Thyroid gland (tissue), 4 donors: ENCODE results near the gene SLC4A1AP. TPM values are rescaled to one million over a fixed set of nuclear protein-coding genes. Genes with fewer than 3 reads are reported as not detected.

Experiments
- DNase-seq, 2 donors: peaks; one replicate each; pipeline ENCODE4 v3.0.0-alpha.2; 2019
- H3K27ac ChIP-seq, 3 donors: fragments of 200-600 bp; sonication (generic); 1 replicate in 2 of 3; 2 replicates in 1 of 3; pipeline ENCODE4 v1.5.1; 2016 to 2019; ENCODE audit warnings: mild to moderate bottlenecking in 1 of 3, moderate library complexity in 1 of 3
- H3K27me3 ChIP-seq: fragments of 200-600 bp; sonication (generic); one replicate; pipeline ENCODE4 v1.5.1; 2019
- H3K36me3 ChIP-seq, 2 donors: fragments of 200-600 bp; sonication (generic); one replicate each; pipeline ENCODE4 v1.5.1; 2016 to 2019
- H3K4me1 ChIP-seq, 2 donors: fragments of 200-600 bp; sonication (generic); one replicate each; pipeline ENCODE4 v1.5.1; 2017 to 2019
- H3K4me3 ChIP-seq, 3 donors: fragments of 200-600 bp; sonication (generic); replicated peaks in 1 of 3; 1 replicate in 2 of 3; 2 replicates in 1 of 3; pipeline ENCODE4 v1.5.1; 2016; ENCODE audit warnings: mild to moderate bottlenecking in 1 of 3
- H3K9me3 ChIP-seq: fragments of 200-600 bp; sonication (generic); one replicate; pipeline ENCODE4 v1.5.1; 2017
- CTCF ChIP-seq, 6 experiments: fragments of 200-600 bp in 3 of 6; fragments of 450-650 bp in 3 of 6; sonication (generic) in 3 of 6; IDR thresholded peaks; one replicate each; pipeline ENCODE4 v1.5.1; 2016 to 2019; ENCODE audit warnings: antibody characterized with exemption in 6 of 6, mild to moderate bottlenecking in 2 of 6, inconsistent platforms in 1 of 6, moderate library complexity in 1 of 6
- POLR2A ChIP-seq, 2 donors: fragments of 450-650 bp; IDR thresholded peaks; one replicate each; pipeline ENCODE4 v1.6.1; 2017; ENCODE audit warnings: antibody characterized with exemption in 2 of 2, mild to moderate bottlenecking in 2 of 2, moderate library complexity in 1 of 2
- WGBS, 2 donors: methylation state at CpG; one replicate each; pipeline ENCODE4 v1.1.5; 2017; 5-methylcytosine and 5-hydroxymethylcytosine counted together
- intact Hi-C: fragments of 100-400 bp; cut with DNase I; formaldehyde crosslinking; loops from one replicate; pipeline ENCODE4 v1.15.1; 2023
- total RNA-seq, 4 donors: library from RNA; depleted of rRNA; stranded (reverse); fragments of >200 nt; gene quantifications; one replicate each; pipeline ENCODE4 v1.2.3, GENCODE V29; 2016

SLC4A1AP gene
- total RNA-seq, 4 donors from 2014 or later, result 16.5 to 26.6 (median 23.4) TPM

- no peaks in the 10 kb centered on the region for H3K36me3 ChIP-seq
- intact Hi-C loops, result no loop called here
- no peaks in the 10 kb centered on the region for H3K27me3 ChIP-seq
- TF ChIP-seq CTCF (IDR thresholded peaks at IDR 0.05) (no peak), POLR2A (IDR thresholded peaks at IDR 0.05) (no peak)
- H3K4me1 ChIP-seq, result no peaks in the 10 kb centered on the region
- H3K9me3 ChIP-seq, result no peaks in the 10 kb centered on the region
- no peak overlapping the region for H3K4me3 ChIP-seq
- DNase-seq, result no peak
- WGBS, 2 donors, result 65 to 70% methylated on average over 18 of the region's 19 CpGs
- H3K27ac ChIP-seq, result peak overlapping the region in 1 of 3 donors; percentile 66
Measured at GRCh38 chr2:27714851-27715291, 51.2 kb downstream of the SLC4A1AP start.

- peak overlapping the region in 2 of 3 donors; percentile 4 to 28 for H3K4me3 ChIP-seq
- peak; percentile 16 to 33 for DNase-seq
- no peaks in the 10 kb centered on the region for H3K9me3 ChIP-seq
- TF ChIP-seq CTCF (IDR thresholded peaks at IDR 0.05) (no peak), POLR2A (IDR thresholded peaks at IDR 0.05) (peak in 1 of 2 donors; percentile 9)
- no peaks in the 10 kb centered on the region for H3K36me3 ChIP-seq
- no peaks in the 10 kb centered on the region for H3K4me1 ChIP-seq
- no peaks in the 10 kb centered on the region for H3K27me3 ChIP-seq
- intact Hi-C loops, result no loop called here
- H3K27ac ChIP-seq, result peak overlapping the region in 1 of 3 donors; percentile 66
- WGBS, 2 donors, result 1 to 2% methylated on average over 25 to 42 of the region's 51 CpGs
Measured at GRCh38 chr2:27715318-27716210, 51.9 kb downstream of the SLC4A1AP start.

GRCh38 chr2:27716301-27717069 lies 52.8 kb downstream of the SLC4A1AP start:
- Histone ChIP-seq H3K4me3 (no peak overlapping the region), H3K36me3 (no peaks in the 10 kb centered on the region), H3K9me3 (no peaks in the 10 kb centered on the region), H3K4me1 (no peaks in the 10 kb centered on the region), H3K27me3 (no peaks in the 10 kb centered on the region), H3K27ac (no peak overlapping the region)
- TF ChIP-seq POLR2A (IDR thresholded peaks at IDR 0.05) (no peak), CTCF (IDR thresholded peaks at IDR 0.05) (no peak)
- DNase-seq, result no peak
- WGBS, 2 donors, result 58 to 68% methylated on average over 17 to 23 of the region's 25 CpGs
- intact Hi-C loops, result no loop called here

GRCh38 chr2:27717070-27717795 lies 53.5 kb downstream of the SLC4A1AP start:
- Histone ChIP-seq H3K4me1 (no peaks in the 10 kb centered on the region), H3K9me3 (no peaks in the 10 kb centered on the region), H3K36me3 (no peaks in the 10 kb centered on the region), H3K4me3 (no peak overlapping the region), H3K27me3 (no peaks in the 10 kb centered on the region), H3K27ac (no peak overlapping the region)
- WGBS, 2 donors, result 82% methylated on average over 9 of the region's 9 CpGs
- no peak for DNase-seq
- no peak for TF ChIP-seq POLR2A (IDR thresholded peaks at IDR 0.05)
- no peak for TF ChIP-seq CTCF (IDR thresholded peaks at IDR 0.05)
- intact Hi-C loops, result no loop called here
